ENCODE data around the gene POU3F2.

Gene POU3F2

GRCh38 chr6:98828211-98828788 is 6.1 kb upstream of the POU3F2 start:
- no peak overlapping the region for H3K4me3 ChIP-seq (ENCODE audit: low read depth, low read length)
- no peak for TF ChIP-seq MAX (IDR thresholded peaks at IDR 0.05; ENCODE audit: low read depth, low read length)
- TF ChIP-seq MYC (IDR thresholded peaks at IDR 0.05; ENCODE audit: low read depth, low read length) = no peak
- TF ChIP-seq POLR2A (IDR thresholded peaks at IDR 0.05; ENCODE audit: extremely low read depth, insufficient read length) = no peak
- no peak for TF ChIP-seq CTCF (IDR thresholded peaks at IDR 0.05; ENCODE audit: low read depth, low read length)
- DNase-seq (ENCODE audit: low read depth) = no peak

GRCh38 chr6:98828941-98829411 is 5.4 kb upstream of the POU3F2 start:
- no peak for DNase-seq (ENCODE audit: low read depth)
- TF ChIP-seq MYC (IDR thresholded peaks at IDR 0.05; ENCODE audit: low read depth, low read length) = no peak
- no peak for TF ChIP-seq MAX (IDR thresholded peaks at IDR 0.05; ENCODE audit: low read depth, low read length)
- no peak for TF ChIP-seq POLR2A (IDR thresholded peaks at IDR 0.05; ENCODE audit: extremely low read depth, insufficient read length)
- TF ChIP-seq CTCF (IDR thresholded peaks at IDR 0.05; ENCODE audit: low read depth, low read length) = no peak
- no peak overlapping the region for H3K4me3 ChIP-seq (ENCODE audit: low read depth, low read length)

GRCh38 chr6:98830146-98830545 is 4.2 kb upstream of the POU3F2 start:
- TF ChIP-seq POLR2A (IDR thresholded peaks at IDR 0.05; ENCODE audit: extremely low read depth, insufficient read length) = no peak
- TF ChIP-seq CTCF (IDR thresholded peaks at IDR 0.05; ENCODE audit: low read depth, low read length) = no peak
- no peak for TF ChIP-seq MAX (IDR thresholded peaks at IDR 0.05; ENCODE audit: low read depth, low read length)
- DNase-seq (ENCODE audit: low read depth) = no peak
- no peak overlapping the region for H3K4me3 ChIP-seq (ENCODE audit: low read depth, low read length)

GRCh38 chr6:98831057-98831958 is 3.1 kb upstream of the POU3F2 start:
- H3K4me3 ChIP-seq (ENCODE audit: low read depth, low read length) = no peak overlapping the region
- DNase-seq (ENCODE audit: low read depth) = no peak
- TF ChIP-seq MYC (IDR thresholded peaks at IDR 0.05; ENCODE audit: low read depth, low read length) (no peak), CTCF (IDR thresholded peaks at IDR 0.05; ENCODE audit: low read depth, low read length) (no peak), POLR2A (IDR thresholded peaks at IDR 0.05; ENCODE audit: extremely low read depth, insufficient read length) (no peak), MAX (IDR thresholded peaks at IDR 0.05; ENCODE audit: low read depth, low read length) (no peak)

GRCh38 chr6:98831959-98832283 is 2.5 kb upstream of the POU3F2 start:
- DNase-seq (ENCODE audit: low read depth) = no peak
- H3K4me3 ChIP-seq (ENCODE audit: low read depth, low read length) = no peak overlapping the region
- TF ChIP-seq MAX (IDR thresholded peaks at IDR 0.05; ENCODE audit: low read depth, low read length) (no peak), MYC (IDR thresholded peaks at IDR 0.05; ENCODE audit: low read depth, low read length) (no peak)

Data from NB4 (cell line).